ENCODE measurements around the gene MUC4.

DNA sequence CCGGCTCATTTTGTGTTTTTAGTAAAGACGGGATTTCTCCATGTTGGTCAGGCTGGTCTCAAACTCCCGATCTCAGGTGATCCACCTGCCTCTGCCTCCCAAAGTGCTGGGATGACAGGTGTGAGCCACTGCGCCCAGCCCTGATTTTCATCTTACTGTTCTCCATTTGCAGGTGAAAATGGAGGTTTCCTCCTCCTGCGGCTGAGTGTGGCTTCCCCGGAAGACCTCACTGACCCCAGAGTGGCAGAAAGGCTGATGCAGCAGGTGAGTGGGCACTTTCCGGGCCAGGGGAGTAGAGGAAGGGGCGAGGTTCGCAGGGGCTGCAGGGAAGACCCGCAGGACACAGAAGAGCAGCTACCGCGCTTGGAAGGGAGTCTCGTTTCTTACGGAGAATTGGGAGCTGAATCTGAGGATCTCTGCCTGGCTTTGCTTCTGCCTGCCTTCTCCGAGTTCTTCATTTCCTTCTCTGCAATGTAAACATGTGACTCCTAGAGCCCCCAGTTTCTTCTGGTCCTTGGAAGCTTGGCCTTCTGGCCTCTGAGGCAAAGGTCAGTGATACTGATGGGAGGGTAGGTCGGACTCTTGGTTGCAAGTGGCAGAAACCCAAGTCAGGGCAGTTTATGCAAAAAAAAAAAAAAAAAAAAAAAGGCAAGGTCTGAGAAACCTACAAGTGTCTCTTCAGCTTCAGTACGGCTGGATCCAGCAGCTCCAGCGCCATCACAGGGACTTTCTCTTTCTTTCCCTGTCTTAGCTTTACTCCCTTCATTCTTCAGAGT, 82.1 kb downstream of the MUC4 start:
- TF ChIP-seq, protein P1, sequence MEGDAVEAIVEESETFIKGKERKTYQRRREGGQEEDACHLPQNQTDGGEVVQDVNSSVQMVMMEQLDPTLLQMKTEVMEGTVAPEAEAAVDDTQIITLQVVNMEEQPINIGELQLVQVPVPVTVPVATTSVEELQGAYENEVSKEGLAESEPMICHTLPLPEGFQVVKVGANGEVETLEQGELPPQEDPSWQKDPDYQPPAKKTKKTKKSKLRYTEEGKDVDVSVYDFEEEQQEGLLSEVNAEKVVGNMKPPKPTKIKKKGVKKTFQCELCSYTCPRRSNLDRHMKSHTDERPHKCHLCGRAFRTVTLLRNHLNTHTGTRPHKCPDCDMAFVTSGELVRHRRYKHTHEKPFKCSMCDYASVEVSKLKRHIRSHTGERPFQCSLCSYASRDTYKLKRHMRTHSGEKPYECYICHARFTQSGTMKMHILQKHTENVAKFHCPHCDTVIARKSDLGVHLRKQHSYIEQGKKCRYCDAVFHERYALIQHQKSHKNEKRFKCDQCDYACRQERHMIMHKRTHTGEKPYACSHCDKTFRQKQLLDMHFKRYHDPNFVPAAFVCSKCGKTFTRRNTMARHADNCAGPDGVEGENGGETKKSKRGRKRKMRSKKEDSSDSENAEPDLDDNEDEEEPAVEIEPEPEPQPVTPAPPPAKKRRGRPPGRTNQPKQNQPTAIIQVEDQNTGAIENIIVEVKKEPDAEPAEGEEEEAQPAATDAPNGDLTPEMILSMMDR (IDR thresholded peaks at IDR 0.05): no peak
- no peak for TF ChIP-seq POLR2A (IDR thresholded peaks at IDR 0.05)

Data from body of pancreas (tissue), 4 donors.